SK-N-SH (cell line): ENCODE data around the gene OR10G2. TPM values are rescaled to one million over a fixed set of nuclear protein-coding genes. Genes with fewer than 3 reads are reported as not detected.

ENCODE experiments used
- CTCF ChIA-PET: fragments of 300-600, 350-600 bp; formaldehyde crosslinking; extraction: SDS; loops from one replicate; lab custom pipeline; 2021; lab: Yijun Ruan, JAX
- POLR2A ChIA-PET: fragments of 350-600 bp; sonication (Branson Sonifier 250); formaldehyde crosslinking; extraction: SDS; loops from one replicate; lab custom pipeline; 2020; ENCODE audit warnings: antibody characterized with exemption, inconsistent platforms; lab: Yijun Ruan, JAX
- DNase-seq: peaks from one replicate; pipeline ENCODE4 v3.0.0; 2012
- H2AFZ ChIP-seq: fragments of 200-600 bp; sonication (generic); 2 replicates; pipeline ENCODE4 v1.8.1; 2016; ENCODE audit warnings: antibody characterized with exemption, mild to moderate bottlenecking, low read depth
- H3F3A ChIP-seq: fragments of 200-600 bp; sonication (generic); replicated peaks from 2 replicates; pipeline ENCODE3; 2016; ENCODE audit warnings: antibody characterized with exemption, mild to moderate bottlenecking; ENCODE audit not compliant: insufficient read depth
- H3K27ac ChIP-seq, 2 experiments: fragments of 200-500 bp in 1 of 2; fragments of 200-600 bp in 1 of 2; sonication (Bioruptor generic) in 1 of 2; sonication (generic), shearing (Covaris generic) in 1 of 2; 2 replicates each; pipeline versions ENCODE4 v1.5.1 to v1.6.1; 2014 to 2016; ENCODE audit warnings: low read depth in 2 of 2, inconsistent platforms in 1 of 2, low read length in 1 of 2, mild to moderate bottlenecking in 1 of 2, mixed read lengths in 1 of 2
- H3K27me3 ChIP-seq: fragments of 200-600 bp; sonication (generic), shearing (Covaris generic); 2 replicates; pipeline ENCODE4 v1.6.1; 2016; ENCODE audit warnings: mixed run types; ENCODE audit not compliant: insufficient read depth
- H3K36me3 ChIP-seq, 2 experiments: fragments of 200-500 bp in 1 of 2; fragments of 200-600 bp in 1 of 2; sonication (Bioruptor generic) in 1 of 2; sonication (generic) in 1 of 2; replicated peaks in 1 of 2; 2 replicates each; pipeline versions ENCODE3 to v1.5.1; 2014 to 2016; ENCODE audit warnings: low read length in 1 of 2, mild to moderate bottlenecking in 1 of 2; ENCODE audit not compliant: insufficient read depth in 2 of 2, control insufficient read depth in 1 of 2
- H3K4me1 ChIP-seq, 2 experiments: fragments of 200-500 bp in 1 of 2; fragments of 200-600 bp in 1 of 2; sonication (Bioruptor generic) in 1 of 2; sonication (generic), shearing (Covaris generic) in 1 of 2; 2 replicates each; pipeline versions ENCODE4 v1.5.1 to v1.6.1; 2014 to 2016; ENCODE audit warnings: low read depth in 1 of 2, low read length in 1 of 2, mixed run types in 1 of 2; ENCODE audit not compliant: insufficient read depth in 2 of 2, control insufficient read depth in 1 of 2
- H3K4me2 ChIP-seq: fragments of 200-600 bp; sonication (generic), shearing (Covaris generic); 2 replicates; pipeline ENCODE4 v1.6.1; 2017; ENCODE audit warnings: mixed run types
- H3K4me3 ChIP-seq, 2 experiments: fragments of 200-500 bp in 1 of 2; fragments of 200-600 bp in 1 of 2; sonication (Bioruptor generic) in 1 of 2; sonication (generic), shearing (Covaris generic) in 1 of 2; 2 replicates each; pipeline versions ENCODE4 v1.5.1 to v1.8.1; 2014 to 2016; ENCODE audit warnings: low read depth in 2 of 2, inconsistent platforms in 1 of 2, low read length in 1 of 2, mild to moderate bottlenecking in 1 of 2, mixed read lengths in 1 of 2, moderate library complexity in 1 of 2
- H3K79me2 ChIP-seq: fragments of 200-600 bp; sonication (generic); 2 replicates; pipeline ENCODE4 v1.8.1; 2017; ENCODE audit warnings: mild to moderate bottlenecking; ENCODE audit not compliant: insufficient read depth
- H3K9ac ChIP-seq: fragments of 200-600 bp; sonication (generic); 2 replicates; pipeline ENCODE4 v1.6.1; 2017; ENCODE audit warnings: mixed run types
- H3K9me2 ChIP-seq: fragments of 200-600 bp; sonication (generic); 2 replicates; pipeline ENCODE4 v1.6.1; 2017; ENCODE audit warnings: mixed run types
- H3K9me3 ChIP-seq: fragments of 200-600 bp; sonication (generic); 2 replicates; pipeline ENCODE4 v1.6.1; 2017; ENCODE audit warnings: mixed run types, mild to moderate bottlenecking, moderate library complexity
- H4K20me1 ChIP-seq: fragments of 200-600 bp; sonication (generic); 2 replicates; pipeline ENCODE4 v1.6.1; 2017; ENCODE audit warnings: mild to moderate bottlenecking, mixed run types; ENCODE audit not compliant: insufficient read depth
- CHD2 ChIP-seq: fragments of 150-350 bp; IDR thresholded peaks from 2 replicates; pipeline ENCODE4 v1.6.1; 2018; ENCODE audit warnings: low read length; ENCODE audit not compliant: partially characterized antibody
- ELF1 ChIP-seq: IDR thresholded peaks from 2 replicates; pipeline ENCODE4 v1.4.0; 2012
- EP300 ChIP-seq, 2 experiments: IDR thresholded peaks; 2 replicates each; pipeline versions ENCODE4 v1.4.0 to v1.6.1; 2012; ENCODE audit warnings: borderline replicate concordance in 1 of 2, low read depth in 1 of 2, low read length in 1 of 2
- EZH2phosphoT487 ChIP-seq: fragments of 200-600 bp; sonication (generic); IDR thresholded peaks from 2 replicates; pipeline ENCODE4 v1.6.1; 2017; ENCODE audit warnings: low read depth, mixed run types, mild to moderate bottlenecking, antibody characterized with exemption, moderate library complexity, borderline replicate concordance
- FOSL2 ChIP-seq: IDR thresholded peaks from 2 replicates; pipeline ENCODE4 v1.4.0; 2012; ENCODE audit warnings: low read depth, mild to moderate bottlenecking, moderate library complexity, borderline replicate concordance
- JUND ChIP-seq: IDR thresholded peaks from 2 replicates; pipeline ENCODE4 v1.4.0; 2012
- MEF2A ChIP-seq: IDR thresholded peaks from 2 replicates; pipeline ENCODE4 v1.4.0; 2012; ENCODE audit warnings: low read depth, borderline replicate concordance
- RFX5 ChIP-seq: IDR thresholded peaks from 2 replicates; pipeline ENCODE4 v1.6.1; 2012; ENCODE audit warnings: mild to moderate bottlenecking, improper control_type of control experiment, low read length
- SMC3 ChIP-seq: IDR thresholded peaks from 2 replicates; pipeline ENCODE4 v1.6.1; 2012; ENCODE audit warnings: low read depth, low read length, improper control_type of control experiment
- TAF1 ChIP-seq: IDR thresholded peaks from 2 replicates; pipeline ENCODE4 v1.6.1; 2012; ENCODE audit warnings: low read depth, mild to moderate bottlenecking, low read length, moderate library complexity, borderline replicate concordance
- TCF12 ChIP-seq: IDR thresholded peaks from 2 replicates; pipeline ENCODE4 v1.4.0; 2012
- YY1 ChIP-seq: IDR thresholded peaks from 2 replicates; pipeline ENCODE4 v1.4.0; 2012; ENCODE audit warnings: low read depth, mild to moderate bottlenecking
- WGBS: methylation state at CpG from one replicate; pipeline ENCODE4 v1.1.6; 2017; ENCODE audit warnings: low lambda C conversion rate; 5-methylcytosine and 5-hydroxymethylcytosine counted together
- polyA plus RNA-seq, 3 experiments: library from polyadenylated mRNA; depleted of rRNA; stranded (reverse); fragments of >200 nt; gene quantifications; 2 replicates each; pipeline ENCODE4 v1.2.3, GENCODE V29; 2012
- TF ChIP-seq, protein P1 (sequence below): fragments of 150-350 bp; IDR thresholded peaks from 2 replicates; pipeline ENCODE4 v1.6.1; 2016; ENCODE audit warnings: mild to moderate bottlenecking, low read depth, low read length
- TF ChIP-seq, protein P2 (sequence below): fragments of 150-350 bp; IDR thresholded peaks from 2 replicates; pipeline ENCODE4 v1.6.1; 2017; ENCODE audit warnings: antibody characterized with exemption, low read length, low read depth, borderline replicate concordance
- TF ChIP-seq, protein P3 (sequence below): IDR thresholded peaks from 2 replicates; pipeline ENCODE4; 2012
- TF ChIP-seq, protein P4 (sequence below): fragments of 200-600 bp; sonication (generic); IDR thresholded peaks from 2 replicates; pipeline ENCODE4 v1.6.1; 2017; ENCODE audit warnings: antibody characterized with exemption, mild to moderate bottlenecking, moderate library complexity

OR10G2 gene
- polyA plus RNA-seq, 1 of the 3 experiments (the other 2 are of a cell fraction) = not detected

- Histone ChIP-seq H2AFZ (no peak within 1 kb of the TSS), H3K9ac (no peak within 1 kb of the TSS), H3K9me3 (no peaks in the 10 kb centered on the region), H4K20me1 (no peaks in the 10 kb centered on the region), H3K4me3 (no peak within 1 kb of the TSS), H3K4me2 (no peak within 1 kb of the TSS), H3K27ac (no peak within 1 kb of the TSS), H3K27me3 (peaks cover 13% of the 10 kb centered on the region; the same call in 1 of the 2 replicates), H3K9me2 (no peaks in the 10 kb centered on the region), H3K79me2 (no peaks in the 10 kb centered on the region), H3K36me3 (no peaks in the 10 kb centered on the region), H3F3A (no peaks in the 10 kb centered on the region), H3K4me1 (no peaks in the 10 kb centered on the region)
- DNase-seq = no peak
- TF ChIP-seq, protein P1, sequence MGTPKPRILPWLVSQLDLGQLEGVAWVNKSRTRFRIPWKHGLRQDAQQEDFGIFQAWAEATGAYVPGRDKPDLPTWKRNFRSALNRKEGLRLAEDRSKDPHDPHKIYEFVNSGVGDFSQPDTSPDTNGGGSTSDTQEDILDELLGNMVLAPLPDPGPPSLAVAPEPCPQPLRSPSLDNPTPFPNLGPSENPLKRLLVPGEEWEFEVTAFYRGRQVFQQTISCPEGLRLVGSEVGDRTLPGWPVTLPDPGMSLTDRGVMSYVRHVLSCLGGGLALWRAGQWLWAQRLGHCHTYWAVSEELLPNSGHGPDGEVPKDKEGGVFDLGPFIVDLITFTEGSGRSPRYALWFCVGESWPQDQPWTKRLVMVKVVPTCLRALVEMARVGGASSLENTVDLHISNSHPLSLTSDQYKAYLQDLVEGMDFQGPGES = no peak
- TF ChIP-seq MEF2A (no peak), ELF1 (no peak), CHD2 (no peak)
- TF ChIP-seq, protein P2, sequence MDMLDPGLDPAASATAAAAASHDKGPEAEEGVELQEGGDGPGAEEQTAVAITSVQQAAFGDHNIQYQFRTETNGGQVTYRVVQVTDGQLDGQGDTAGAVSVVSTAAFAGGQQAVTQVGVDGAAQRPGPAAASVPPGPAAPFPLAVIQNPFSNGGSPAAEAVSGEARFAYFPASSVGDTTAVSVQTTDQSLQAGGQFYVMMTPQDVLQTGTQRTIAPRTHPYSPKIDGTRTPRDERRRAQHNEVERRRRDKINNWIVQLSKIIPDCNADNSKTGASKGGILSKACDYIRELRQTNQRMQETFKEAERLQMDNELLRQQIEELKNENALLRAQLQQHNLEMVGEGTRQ = no peak
- 0% methylated on average over 1 of the region's 1 CpG for WGBS
- POLR2A ChIA-PET = no interaction called here
- CTCF ChIA-PET = no interaction called here
Measured at GRCh38 chr14:21673718-21674117, 39.0 kb upstream of the OR10G2 start, which contains the start of gene OR4E1. Gene OR4E1 (minus strand): TSS chr14:21673818. CDS start chr14:21670935, 2,883 bp downstream.

DNA sequence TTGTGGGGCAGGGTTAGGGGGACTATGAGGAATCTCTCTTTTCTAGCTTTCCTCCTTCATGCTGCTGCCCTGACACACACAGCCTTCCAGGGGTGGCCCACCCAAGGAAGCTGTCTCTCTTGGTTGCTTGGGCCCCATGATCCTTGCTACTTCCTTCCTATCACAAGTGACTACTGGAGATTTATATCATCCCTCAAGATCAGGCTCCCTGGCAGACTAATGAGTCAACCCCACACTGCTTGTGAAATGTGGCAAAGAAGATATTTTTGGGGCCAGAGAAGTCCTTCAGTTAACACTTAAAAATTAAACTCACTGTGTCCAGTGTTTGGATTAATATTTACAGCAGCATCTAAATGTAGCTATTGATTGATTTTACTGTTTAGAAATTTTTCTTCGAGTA lies 37.4 kb upstream of the OR10G2 start:
- Histone ChIP-seq H3F3A (peaks cover 4% of the 10 kb centered on the region), H4K20me1 (no peaks in the 10 kb centered on the region), H3K4me2 (no peak overlapping the region), H3K4me1 (no peaks in the 10 kb centered on the region; a peak in 1 of 4 replicates), H3K4me3 (no peak overlapping the region), H3K9me2 (no peaks in the 10 kb centered on the region), H3K27me3 (peaks cover 13% of the 10 kb centered on the region; the same call in 1 of the 2 replicates), H3K9ac (no peak overlapping the region), H2AFZ (no peak overlapping the region), H3K9me3 (no peaks in the 10 kb centered on the region), H3K27ac (no peak overlapping the region), H3K79me2 (no peaks in the 10 kb centered on the region), H3K36me3 (no peaks in the 10 kb centered on the region)
- CTCF ChIA-PET = no interaction called here
- WGBS = 3% methylated on average over 1 of the region's 1 CpG
- TF ChIP-seq JUND (no peak), TAF1 (no peak), EP300 (IDR thresholded peaks at IDR 0.05; ENCODE audit: borderline replicate concordance in 1 of 2, low read depth in 1 of 2, low read length in 1 of 2) (no peak), YY1 (no peak), CHD2 (no peak), ELF1 (no peak), FOSL2 (no peak), EZH2phosphoT487 (no peak), RFX5 (no peak), TCF12 (no peak), SMC3 (no peak)
- TF ChIP-seq, protein P3, sequence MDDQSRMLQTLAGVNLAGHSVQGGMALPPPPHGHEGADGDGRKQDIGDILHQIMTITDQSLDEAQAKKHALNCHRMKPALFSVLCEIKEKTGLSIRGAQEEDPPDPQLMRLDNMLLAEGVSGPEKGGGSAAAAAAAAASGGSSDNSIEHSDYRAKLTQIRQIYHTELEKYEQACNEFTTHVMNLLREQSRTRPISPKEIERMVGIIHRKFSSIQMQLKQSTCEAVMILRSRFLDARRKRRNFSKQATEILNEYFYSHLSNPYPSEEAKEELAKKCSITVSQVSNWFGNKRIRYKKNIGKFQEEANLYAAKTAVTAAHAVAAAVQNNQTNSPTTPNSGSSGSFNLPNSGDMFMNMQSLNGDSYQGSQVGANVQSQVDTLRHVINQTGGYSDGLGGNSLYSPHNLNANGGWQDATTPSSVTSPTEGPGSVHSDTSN = no peak
- TF ChIP-seq, protein P4, sequence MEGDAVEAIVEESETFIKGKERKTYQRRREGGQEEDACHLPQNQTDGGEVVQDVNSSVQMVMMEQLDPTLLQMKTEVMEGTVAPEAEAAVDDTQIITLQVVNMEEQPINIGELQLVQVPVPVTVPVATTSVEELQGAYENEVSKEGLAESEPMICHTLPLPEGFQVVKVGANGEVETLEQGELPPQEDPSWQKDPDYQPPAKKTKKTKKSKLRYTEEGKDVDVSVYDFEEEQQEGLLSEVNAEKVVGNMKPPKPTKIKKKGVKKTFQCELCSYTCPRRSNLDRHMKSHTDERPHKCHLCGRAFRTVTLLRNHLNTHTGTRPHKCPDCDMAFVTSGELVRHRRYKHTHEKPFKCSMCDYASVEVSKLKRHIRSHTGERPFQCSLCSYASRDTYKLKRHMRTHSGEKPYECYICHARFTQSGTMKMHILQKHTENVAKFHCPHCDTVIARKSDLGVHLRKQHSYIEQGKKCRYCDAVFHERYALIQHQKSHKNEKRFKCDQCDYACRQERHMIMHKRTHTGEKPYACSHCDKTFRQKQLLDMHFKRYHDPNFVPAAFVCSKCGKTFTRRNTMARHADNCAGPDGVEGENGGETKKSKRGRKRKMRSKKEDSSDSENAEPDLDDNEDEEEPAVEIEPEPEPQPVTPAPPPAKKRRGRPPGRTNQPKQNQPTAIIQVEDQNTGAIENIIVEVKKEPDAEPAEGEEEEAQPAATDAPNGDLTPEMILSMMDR = no peak
- TF ChIP-seq, protein P1 = no peak
- POLR2A ChIA-PET = no interaction called here
- no peak for DNase-seq
